GM12892 (cell line): ENCODE results near the gene LRRC56.

Experiments
- POLR2A ChIP-seq: IDR thresholded peaks from 2 replicates; pipeline ENCODE4 v1.6.1; 2011; ENCODE audit warnings: low read depth, low read length, control low read depth
- POLR2AphosphoS5 ChIP-seq: IDR thresholded peaks from 2 replicates; pipeline ENCODE4 v1.6.1; 2011; ENCODE audit warnings: low read depth, low read length, control low read depth

GRCh38 chr11:538431-539051 lies 1.2 kb downstream of the LRRC56 start:
- TF ChIP-seq POLR2A (no peak), POLR2AphosphoS5 (no peak)
